NCI-H1436 (cell line): ENCODE data around the gene TRIM65.
"Not testable (repeated sequence)": the region's sequence is repeated elsewhere in the genome, so short reads cannot be mapped to it uniquely, and the experiment has no call there.

Source experiments
- DNase-seq: peaks from one replicate; lab custom pipeline; 2025; lab: John Stamatoyannopoulos, UW

Gene TRIM65

GRCh38 chr17:75851693-75851991 is 45.1 kb downstream of the TRIM65 start:
- not testable (repeated sequence) for DNase-seq

DNA sequence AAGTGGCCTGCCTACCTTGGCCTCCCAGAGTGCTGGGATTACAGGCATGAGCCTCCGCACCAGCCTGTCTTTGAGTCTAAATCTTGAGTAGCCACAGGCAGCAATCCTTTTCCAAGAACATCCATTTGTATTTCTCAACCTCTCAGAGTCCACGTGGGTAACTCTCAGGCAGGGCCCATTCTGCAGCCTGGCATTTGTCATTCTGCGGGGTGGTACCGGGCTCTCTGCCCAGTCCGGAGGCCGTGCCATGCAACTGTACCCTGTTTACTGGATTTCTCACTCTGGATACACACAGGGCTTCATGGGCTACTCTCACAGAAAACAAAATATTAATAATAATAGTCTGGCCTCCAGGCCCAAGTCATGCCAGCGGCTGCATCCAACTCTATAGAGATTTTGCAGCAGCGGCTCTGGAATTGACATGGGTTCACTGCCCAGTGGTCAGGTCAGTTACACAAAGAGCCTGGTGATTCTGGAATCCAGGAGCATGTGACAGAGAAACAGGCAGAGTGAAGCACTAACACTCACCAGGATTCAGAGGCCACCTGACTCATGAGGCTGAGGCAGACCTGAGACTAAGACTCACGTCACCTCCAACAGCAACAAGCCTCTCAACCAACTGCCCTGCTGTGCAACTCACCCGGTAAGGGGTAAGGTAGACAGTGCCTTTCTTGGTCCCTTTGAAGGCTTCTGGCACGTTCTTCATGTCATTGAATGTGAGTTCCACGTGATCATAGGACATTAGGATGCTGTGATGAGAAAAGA is 45.6 kb downstream of the TRIM65 start:
- DNase-seq: no peak

DNA sequence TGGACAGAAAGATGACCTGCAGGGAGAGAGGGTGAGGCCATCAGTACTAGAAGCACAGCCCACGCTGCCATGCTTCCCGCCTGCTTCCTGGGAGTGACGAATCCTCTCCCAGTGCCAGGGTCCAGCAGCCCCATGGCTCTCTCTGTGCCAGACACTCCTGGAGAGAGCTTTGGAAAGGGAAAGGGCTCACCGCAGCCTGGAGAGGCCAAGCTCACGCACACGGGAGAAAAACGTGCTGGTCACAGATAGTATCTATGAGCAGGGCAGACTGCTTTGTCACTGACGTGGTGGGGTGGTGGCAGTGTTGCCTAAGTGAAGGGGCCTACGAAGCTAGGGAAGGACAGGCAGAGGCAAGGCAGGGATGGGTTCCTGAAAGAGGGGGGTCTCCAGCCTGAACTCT is 47.0 kb downstream of the TRIM65 start:
- no peak for DNase-seq

- no peak for DNase-seq
These were observed 47.5 kb downstream of the TRIM65 start for GRCh38 chr17:75849279-75849646.

DNA sequence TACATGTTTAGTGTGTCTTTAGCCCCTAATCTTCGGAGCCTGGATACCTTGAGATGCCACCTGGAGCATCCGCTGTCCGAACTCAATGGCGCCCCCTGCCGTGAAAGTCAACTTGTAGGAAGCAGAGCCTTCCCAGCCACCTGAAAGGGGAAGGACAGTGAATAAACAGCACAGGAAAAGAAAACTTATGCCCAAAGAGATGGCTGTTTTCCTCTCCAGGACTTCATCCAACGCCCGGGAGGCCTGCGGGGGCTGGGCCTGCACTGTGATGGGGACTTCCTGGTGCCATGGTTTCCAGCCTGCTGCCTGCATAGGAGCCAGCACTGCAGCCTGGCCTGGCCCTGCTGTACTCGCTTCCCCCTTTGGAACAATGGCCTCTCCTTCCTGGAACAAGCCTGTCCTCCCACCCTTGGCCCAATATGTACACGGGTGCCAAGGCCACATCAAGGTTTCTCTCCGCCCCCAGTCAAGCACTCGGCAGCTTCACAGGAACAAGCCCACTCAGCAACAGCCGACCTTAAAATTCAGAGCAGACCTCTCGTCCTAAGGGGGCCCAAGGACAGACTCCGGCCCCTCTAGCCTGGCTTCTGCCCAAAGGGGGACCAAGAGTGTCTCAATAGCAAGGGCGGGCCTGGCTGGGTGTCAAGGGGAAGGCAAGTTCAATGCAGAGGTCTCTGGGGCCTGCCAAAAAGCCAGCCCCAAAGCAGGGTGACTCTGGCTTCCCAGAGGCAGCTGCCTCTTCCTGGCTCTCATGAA is 48.0 kb downstream of the TRIM65 start:
- peak; percentile 68 for DNase-seq

DNA sequence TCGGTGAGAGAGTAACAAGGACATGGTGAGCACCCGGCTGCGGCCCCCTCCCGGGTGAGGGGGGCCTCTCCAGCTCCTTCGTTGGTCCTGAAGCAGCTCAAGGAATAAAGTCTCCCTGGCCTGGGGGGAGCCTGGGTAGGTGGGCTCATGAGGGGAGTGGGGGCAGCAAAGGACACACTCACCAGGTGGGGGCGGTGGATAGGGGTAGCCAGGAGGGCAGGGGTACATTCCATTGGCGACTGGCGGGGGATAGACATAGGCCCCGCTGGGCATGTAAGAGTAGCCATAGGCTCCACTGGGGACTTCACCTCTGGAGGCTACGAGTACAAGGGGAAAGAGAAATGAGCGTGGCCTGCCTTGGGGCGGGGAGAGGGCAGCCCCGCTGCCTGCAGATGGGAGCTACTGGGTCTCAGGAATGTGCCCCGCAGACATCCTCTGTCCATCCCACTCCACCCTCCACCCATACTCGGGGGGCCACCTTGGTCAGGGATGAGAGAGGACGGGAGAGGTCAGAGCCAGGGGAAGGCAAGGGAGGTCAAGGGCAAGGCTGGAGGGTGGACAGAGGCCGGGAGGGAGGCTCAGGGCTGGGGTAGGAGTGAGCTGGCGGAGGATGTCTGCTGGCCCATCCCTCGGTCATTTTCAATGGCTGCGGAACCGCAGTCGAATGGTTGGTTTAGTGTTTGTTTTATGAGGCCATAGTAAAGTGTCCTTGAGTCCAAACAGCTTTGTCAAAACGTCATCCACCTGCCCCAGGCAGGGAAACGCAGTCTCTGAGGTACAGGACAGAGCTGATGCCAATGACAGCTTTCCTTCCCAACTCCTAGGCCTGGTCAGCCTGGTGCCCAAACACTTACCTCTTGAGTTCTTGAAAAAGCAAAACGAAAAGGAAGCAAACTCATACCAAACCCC is 48.9 kb downstream of the TRIM65 start:
- DNase-seq: no peak

- no peak for DNase-seq
These were observed 49.8 kb downstream of the TRIM65 start for GRCh38 chr17:75846692-75847613.

DNA sequence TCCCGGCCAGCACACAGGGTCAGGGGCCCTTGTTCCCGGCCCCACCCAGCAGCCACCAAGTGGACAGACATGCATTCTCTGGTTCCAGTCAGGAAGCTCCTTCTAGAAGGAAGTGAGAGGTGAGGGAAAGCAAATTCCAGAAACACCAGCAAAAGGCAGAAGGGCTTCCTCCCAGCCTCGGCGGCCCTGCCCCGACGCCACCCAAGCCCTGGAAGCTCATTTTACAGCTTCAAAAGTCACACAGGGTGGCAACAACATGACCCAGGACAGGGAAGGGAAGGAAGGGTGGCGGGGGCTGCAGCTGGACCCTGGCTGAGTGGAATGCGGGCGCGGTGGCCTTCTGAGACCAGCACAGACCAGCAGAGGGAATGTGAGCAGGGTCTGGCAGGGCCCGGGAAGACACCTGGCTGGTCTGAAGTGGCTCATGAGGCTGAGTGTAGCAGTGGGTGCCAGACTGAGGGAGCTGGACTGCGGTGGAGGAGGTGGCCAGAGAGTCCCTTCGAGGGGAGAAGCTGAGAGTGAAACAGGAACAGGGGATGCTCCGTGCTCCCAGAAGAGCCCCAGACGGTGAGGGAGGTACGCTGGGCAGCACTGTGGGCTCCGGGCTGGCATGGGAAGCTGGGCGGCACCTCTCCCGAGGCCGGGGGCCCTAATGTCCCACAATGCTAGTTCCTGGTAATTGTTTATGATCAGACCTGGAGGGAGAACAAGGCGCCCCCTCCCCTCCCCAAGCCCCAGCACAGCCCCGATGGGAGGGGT is 50.6 kb downstream of the TRIM65 start:
- DNase-seq: no peak

DNA sequence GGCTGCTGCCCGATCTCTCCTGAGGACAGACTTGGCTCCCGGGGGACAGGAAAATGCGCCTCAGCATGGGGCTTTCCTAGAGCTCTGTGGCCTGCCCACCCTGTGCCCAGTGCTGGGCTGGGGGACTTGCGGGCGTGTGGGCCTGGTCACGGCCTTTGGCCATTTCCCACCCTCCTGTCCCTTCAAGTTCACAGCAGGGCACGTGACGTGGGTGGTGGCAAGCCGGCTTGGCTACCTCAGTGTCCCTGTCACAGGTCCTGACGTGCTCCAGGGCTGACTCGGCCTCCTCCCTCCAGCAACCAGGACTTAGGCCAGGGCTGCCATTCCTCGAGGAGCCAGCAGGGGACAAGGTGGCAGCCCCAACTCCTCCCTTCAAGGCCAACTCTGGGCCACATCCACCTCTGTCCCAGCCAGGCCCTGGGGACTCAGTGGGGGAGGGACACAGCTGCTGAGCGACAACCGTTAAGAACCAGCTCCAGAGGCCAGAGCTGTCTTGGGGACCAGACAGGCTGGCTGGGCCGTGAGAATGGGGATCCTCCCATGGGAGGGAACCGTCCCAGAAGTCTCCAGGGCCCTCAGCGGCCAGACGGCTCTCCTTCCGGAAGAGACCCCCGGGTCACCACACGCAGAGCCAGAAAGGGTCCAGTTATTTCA is 51.6 kb downstream of the TRIM65 start:
- peak; percentile 53 for DNase-seq

DNA sequence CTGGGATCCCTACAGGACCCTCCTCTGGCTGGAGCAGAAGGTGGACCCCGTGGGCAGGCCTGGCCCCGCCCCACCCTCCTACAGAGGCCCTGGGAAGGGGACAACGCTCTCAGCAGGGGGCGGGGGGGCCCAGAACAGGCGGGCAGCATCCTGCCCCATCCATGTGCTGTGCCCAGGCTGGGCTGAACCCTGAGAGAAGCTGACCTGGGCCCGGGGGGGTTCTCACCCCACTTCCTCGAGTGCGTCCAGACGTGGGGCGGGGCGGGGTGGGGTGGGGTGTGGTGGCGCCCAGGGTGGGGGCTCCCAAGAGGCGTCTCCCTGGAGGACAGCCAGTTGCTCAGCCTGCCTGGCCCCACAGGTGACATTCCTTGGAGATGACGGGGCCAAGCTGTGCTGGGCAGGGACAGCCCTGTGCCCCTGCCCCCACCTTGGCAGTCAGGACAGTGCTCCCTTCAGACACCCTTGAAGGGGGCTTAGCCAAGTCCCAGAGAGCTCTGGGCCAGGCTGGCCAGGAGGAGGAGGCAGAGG is 52.2 kb downstream of the TRIM65 start:
- DNase-seq: no peak

DNA sequence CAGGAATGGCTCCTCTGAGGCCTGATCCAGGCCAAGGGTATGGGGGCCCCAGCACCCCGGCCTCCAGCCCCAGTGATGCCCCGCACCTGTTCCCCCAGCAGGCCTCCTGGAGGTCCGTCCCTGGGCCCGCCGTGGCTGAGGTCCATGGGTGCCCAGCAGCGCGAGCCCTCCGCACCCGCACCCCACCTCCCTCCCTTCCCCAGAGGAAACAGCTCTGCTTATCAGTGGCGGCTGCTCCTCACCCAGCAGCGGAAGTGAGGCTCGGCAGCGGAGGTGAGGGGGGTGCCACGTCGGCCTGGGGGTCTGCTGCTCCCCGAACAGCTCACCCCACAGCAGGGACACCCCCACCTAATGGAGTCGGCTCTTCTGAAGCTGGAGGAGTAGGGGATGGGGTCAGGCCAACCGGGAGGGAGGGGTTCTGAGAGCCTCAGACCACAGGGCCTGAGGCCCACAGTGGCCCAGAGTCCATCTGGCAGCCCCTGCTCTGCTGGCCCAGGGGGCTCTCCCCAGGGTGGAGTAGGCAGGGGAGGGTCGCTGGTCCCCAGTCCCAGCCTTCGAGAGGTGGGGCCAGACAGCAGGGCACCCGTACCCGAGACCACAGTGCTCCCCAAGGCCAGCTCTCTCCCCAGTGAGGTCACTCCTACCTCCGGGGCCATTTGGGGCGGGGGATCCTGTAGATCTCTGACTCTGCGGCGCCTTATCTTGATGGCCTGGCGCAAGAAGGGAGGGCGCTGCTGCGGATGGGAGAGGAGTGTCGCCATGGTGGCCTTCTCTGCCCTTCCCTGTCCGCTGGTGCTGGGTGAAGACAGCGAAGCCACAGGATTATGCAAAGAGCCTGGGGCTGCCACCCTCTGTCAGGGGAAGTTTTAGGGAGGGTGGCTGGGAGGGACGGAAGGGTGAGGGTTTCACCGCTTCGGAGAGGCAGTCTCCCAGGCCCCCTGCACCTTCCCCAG is 52.9 kb downstream of the TRIM65 start, which contains the start of gene UNC13D:
Gene UNC13D (minus strand): TSS at position 828 of the 953 bp plus-strand sequence. CDS start 67 bp downstream, at position 761.
- no peak for DNase-seq

GRCh38 chr17:75842963-75843576 is 53.7 kb downstream of the TRIM65 start:
- no peak for DNase-seq

- no peak for DNase-seq
These were observed 54.3 kb downstream of the TRIM65 start for GRCh38 chr17:75842411-75842810.

DNA sequence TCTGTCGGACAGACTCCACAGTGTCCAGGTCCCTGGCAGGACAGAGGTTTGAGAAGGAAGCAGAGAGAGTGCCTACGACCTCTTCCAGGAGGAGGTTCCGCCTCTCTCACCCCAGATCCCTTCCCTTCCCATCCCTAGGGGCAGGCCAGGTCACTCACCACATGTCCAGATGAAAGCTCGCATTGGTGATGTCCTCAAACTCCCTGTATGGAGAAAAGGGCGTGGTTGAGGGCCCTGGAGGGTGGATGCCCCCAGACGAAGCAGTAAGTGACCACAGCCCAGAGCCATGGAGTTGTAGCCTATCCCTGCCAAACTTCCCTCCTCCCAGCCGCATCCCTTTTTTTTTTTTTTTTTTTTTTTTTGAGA is 56.0 kb downstream of the TRIM65 start:
- no peak for DNase-seq

GRCh38 chr17:75839942-75840798 is 56.6 kb downstream of the TRIM65 start:
- DNase-seq: no peak
